ENCODE results near the gene MYO3B.

GRCh38 chr2:170189757-170190156, 11.8 kb downstream of the MYO3B start:
- TF ChIP-seq, protein P1, sequence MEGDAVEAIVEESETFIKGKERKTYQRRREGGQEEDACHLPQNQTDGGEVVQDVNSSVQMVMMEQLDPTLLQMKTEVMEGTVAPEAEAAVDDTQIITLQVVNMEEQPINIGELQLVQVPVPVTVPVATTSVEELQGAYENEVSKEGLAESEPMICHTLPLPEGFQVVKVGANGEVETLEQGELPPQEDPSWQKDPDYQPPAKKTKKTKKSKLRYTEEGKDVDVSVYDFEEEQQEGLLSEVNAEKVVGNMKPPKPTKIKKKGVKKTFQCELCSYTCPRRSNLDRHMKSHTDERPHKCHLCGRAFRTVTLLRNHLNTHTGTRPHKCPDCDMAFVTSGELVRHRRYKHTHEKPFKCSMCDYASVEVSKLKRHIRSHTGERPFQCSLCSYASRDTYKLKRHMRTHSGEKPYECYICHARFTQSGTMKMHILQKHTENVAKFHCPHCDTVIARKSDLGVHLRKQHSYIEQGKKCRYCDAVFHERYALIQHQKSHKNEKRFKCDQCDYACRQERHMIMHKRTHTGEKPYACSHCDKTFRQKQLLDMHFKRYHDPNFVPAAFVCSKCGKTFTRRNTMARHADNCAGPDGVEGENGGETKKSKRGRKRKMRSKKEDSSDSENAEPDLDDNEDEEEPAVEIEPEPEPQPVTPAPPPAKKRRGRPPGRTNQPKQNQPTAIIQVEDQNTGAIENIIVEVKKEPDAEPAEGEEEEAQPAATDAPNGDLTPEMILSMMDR (conservative IDR thresholded peaks at IDR 0.05) = no peak
- TF ChIP-seq ZFX (IDR thresholded peaks at IDR 0.05) = no peak
